HG03442 (cell line): ENCODE results near the gene RGS8.

Experiments used
- ATAC-seq: cut with Tn5 transposase; IDR thresholded peaks from one replicate; pipeline ENCODE4 v1.9.1; 2021; ENCODE audit warnings: mild to moderate bottlenecking, moderate library complexity; ENCODE audit not compliant: unreplicated experiment

Gene RGS8

GRCh38 chr1:182672487-182672836 lies 11.9 kb downstream of the RGS8 start:
- ATAC-seq, result no peak

GRCh38 chr1:182671750-182672486 lies 12.5 kb downstream of the RGS8 start:
- no peak for ATAC-seq

DNA sequence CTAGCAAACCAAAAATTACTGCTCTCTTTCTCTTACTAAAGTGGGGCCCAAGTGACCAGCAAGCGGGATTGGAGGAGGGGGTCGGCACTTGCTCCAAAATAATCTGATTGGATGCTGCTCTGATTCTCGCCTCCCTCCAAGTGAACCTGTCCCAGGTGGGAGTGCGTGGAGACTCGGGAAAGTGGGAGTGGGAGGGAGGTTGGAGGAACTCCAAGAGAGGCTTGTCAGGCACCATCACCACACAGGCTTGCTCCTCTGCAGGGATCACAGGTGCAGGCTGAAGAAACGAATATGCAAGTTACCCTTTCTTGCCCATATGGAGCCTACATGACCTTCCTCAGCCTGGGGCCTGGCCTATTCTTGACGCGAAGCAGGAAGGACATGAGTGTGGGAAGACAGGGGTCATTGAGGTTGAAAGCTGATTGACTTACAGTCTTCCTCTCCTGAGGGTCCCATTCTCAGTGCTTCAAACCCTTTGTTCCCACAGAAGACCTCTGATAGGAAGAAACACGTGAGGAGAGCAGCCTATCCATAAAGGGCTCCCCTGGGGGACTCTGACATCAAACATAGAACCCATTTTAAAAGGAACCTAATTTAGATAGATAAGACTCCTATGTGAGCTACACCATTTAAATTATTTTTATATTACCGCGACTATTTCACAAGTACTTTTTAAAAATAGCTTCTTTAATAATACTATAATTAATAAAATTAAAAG lies 14.2 kb downstream of the RGS8 start:
- ATAC-seq, result no peak

GRCh38 chr1:182669266-182669665 lies 15.1 kb downstream of the RGS8 start:
- no peak for ATAC-seq

DNA sequence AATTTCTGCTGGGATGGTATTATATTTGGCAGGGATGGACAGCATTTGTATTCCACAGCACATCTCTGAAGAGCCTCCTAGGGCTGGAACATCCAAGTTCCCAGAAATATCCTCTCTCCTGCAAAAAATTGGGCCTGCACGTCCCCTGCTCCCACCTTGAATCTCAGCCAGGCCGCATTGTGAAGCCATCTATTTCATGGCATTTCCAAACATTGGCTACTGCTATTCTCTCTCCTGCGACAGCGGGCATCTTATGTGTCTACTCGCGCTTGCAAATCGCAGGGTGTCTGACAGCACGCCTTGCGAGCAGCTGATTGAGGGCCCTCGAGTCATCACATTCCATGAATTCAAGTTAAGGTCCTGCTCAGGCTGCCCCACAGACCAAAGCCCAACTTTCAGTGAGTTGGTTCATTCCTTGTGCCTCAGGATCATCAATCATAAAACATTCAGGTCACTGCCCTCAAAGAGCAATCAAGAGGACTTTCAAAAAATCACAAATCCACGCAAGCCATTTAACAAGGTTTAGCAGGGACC lies 15.8 kb downstream of the RGS8 start:
- no peak for ATAC-seq

GRCh38 chr1:182667848-182668505 lies 16.4 kb downstream of the RGS8 start:
- no peak for ATAC-seq

- no peak for ATAC-seq
Measured at GRCh38 chr1:182666706-182667105, 17.7 kb downstream of the RGS8 start.

DNA sequence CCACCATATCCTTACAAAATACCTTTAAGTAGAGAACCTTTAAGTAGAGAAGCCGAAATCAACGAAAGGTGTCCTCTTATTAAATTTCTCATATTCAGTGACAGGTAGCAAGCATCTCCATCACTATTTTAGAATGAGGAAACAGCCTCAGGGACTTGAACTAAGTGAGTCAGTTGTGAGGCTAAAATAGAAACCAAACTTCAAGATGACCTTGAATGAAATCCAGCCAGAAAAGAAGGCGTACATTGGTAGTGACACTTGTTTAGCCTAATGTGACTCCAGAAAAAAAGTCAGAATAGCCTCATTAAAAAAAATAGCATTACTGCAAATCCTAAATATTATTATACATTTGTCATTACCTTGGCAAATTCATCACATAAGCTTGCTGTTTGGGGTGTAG lies 20.1 kb downstream of the RGS8 start:
- no peak for ATAC-seq

DNA sequence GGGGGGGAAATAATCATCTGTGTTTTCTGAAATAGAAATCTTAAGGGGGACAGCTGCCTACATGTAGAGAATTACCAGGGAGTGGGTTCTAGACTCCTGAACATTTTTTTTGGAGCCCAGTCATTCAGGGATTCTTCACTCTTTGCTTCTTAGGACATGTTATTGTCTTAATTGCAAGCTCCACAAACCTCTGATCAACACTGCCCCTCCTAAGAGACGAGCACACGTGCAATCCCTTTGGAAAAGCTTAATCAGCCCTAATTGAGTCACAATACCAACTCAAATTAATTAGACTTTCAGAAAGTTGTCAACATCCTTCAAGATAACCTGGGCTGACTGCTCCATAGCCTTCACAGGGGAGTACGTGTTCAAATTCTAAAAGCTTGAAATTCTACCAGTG lies 21.4 kb downstream of the RGS8 start:
- ATAC-seq, result no peak

- no peak for ATAC-seq
Measured at GRCh38 chr1:182662121-182662890, 22.1 kb downstream of the RGS8 start.

GRCh38 chr1:182658055-182658454 lies 26.3 kb downstream of the RGS8 start:
- ATAC-seq, result no peak

- ATAC-seq, result no peak
Measured at GRCh38 chr1:182656842-182657397, 27.5 kb downstream of the RGS8 start.

- no peak for ATAC-seq
Measured at GRCh38 chr1:182653986-182654385, 30.4 kb downstream of the RGS8 start.

GRCh38 chr1:182652933-182653332 lies 31.5 kb downstream of the RGS8 start:
- no peak for ATAC-seq

DNA sequence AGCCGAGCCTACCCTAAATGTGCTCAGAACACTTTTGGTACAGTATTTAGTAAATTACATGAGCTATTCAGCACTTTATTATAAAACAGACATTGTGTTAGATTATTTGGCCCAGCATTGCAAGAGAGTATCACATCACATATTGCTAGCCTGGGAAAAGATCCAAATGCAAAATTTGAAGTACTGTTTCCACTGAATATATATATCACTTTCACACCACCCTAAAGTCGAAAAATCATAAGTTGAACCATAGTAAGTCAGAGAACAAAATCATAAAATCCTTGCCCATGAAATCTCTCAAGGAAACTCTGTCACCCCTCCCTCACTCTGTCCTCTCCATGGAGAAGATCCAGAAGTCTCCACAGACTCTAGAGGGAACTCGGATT lies 33.1 kb downstream of the RGS8 start:
- ATAC-seq, result no peak

- no peak for ATAC-seq
Measured at GRCh38 chr1:182650678-182651338, 33.6 kb downstream of the RGS8 start.

DNA sequence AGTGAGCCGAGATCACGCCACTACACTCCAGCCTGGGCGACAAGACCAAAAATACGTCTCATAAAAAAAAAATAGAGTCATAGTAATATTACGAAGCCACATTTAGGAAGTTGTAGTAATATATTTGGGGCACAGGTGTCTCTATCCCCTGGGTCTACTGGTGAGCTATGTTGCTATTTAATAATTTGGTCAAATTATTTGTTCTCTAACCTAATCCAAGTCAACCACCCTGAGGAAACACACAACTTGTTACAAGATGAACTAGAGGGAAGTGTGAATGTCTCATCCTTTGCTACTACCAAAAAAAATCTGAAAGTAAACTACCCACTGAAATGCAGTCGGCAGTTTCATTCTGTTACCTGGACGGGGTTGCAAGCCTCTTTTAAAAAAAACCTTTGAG lies 35.3 kb downstream of the RGS8 start:
- ATAC-seq, result no peak

- ATAC-seq, result no peak
Measured at GRCh38 chr1:182646739-182647138, 37.6 kb downstream of the RGS8 start.

DNA sequence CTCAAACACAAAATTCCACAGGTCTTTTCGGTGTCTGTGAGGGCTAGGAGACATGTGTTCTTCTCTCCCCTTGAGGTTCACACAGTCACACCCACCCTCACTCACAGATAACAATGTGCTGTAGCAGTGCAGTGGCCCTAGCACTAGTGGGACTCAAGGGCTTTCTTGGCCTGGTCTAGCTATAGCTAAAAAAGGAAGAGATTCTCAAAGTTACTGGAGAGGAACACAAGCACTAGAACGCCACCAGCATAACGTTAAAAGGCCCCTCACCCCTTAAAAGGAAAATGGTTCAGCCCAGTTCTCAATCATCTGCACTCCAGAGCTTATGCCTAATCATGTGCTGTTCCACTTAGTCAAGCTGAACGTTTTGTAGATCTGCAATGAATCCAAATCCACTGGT lies 39.5 kb downstream of the RGS8 start:
- ATAC-seq, result peak; percentile 43

- no peak for ATAC-seq
Measured at GRCh38 chr1:182643699-182644098, 40.7 kb downstream of the RGS8 start.
